A673 (cell line): ENCODE results near the gene MASP1. TPM values are rescaled to one million over a fixed set of nuclear protein-coding genes. Genes with fewer than 3 reads are reported as not detected.

Experiments used
- BruUV-seq: library from RNA; stranded (reverse); fragments of 400-500 nt; replicated peaks from 2 replicates; lab custom pipeline; 2021; lab: Mats Ljungman, UMichigan
- CTCF ChIA-PET: fragments of 300-600 bp; sonication (Branson Sonifier 250); formaldehyde crosslinking; loops from one replicate; lab custom pipeline; 2022; ENCODE audit warnings: antibody characterized with exemption; lab: Charles Lee
- POLR2A ChIA-PET: fragments of 300-600 bp; sonication (Branson Sonifier 250); formaldehyde crosslinking; loops from one replicate; lab custom pipeline; 2022; ENCODE audit warnings: antibody characterized with exemption; ENCODE audit not compliant: low non-redundant PET; lab: Charles Lee
- DNase-seq: peaks from one replicate; pipeline ENCODE4 v3.0.0-alpha.2; 2015; ENCODE audit warnings: low spot score
- H3K27ac ChIP-seq: fragments of 200-600 bp; sonication (generic); 2 replicates; pipeline ENCODE4 v1.5.1; 2016; ENCODE audit warnings: mixed run types, low read depth, mild to moderate bottlenecking, mixed read lengths, antibody characterized with exemption, low read length; ENCODE audit not compliant: poor library complexity, severe bottlenecking
- H3K27me3 ChIP-seq: fragments of 200-600 bp; sonication (generic); replicated peaks from 2 replicates; pipeline ENCODE4 v1.6.1; 2017; ENCODE audit warnings: mixed run types, low read depth, mild to moderate bottlenecking, mixed read lengths, antibody characterized with exemption, low read length; ENCODE audit not compliant: insufficient read depth, poor library complexity
- H3K36me3 ChIP-seq: fragments of 200-600 bp; sonication (generic); 2 replicates; pipeline ENCODE4 v1.6.1; 2016; ENCODE audit warnings: mixed run types, mild to moderate bottlenecking, mixed read lengths, antibody characterized with exemption, low read length; ENCODE audit not compliant: insufficient read depth, poor library complexity, severe bottlenecking
- H3K4me1 ChIP-seq: fragments of 200-600 bp; sonication (generic); 2 replicates; pipeline ENCODE4 v1.6.1; 2017; ENCODE audit warnings: mixed run types, mild to moderate bottlenecking, mixed read lengths, antibody characterized with exemption, low read length; ENCODE audit not compliant: insufficient read depth, poor library complexity, severe bottlenecking
- H3K4me3 ChIP-seq: fragments of 200-600 bp; sonication (generic); 2 replicates; pipeline ENCODE4 v1.5.1; 2016; ENCODE audit warnings: low read depth, mixed run types, mild to moderate bottlenecking, mixed read lengths, low read length; ENCODE audit not compliant: poor library complexity, severe bottlenecking
- H3K9me3 ChIP-seq: fragments of 200-600 bp; sonication (generic); 2 replicates; pipeline ENCODE4 v1.6.1; 2016; ENCODE audit warnings: mixed run types, low read depth, mild to moderate bottlenecking, mixed read lengths, antibody characterized with exemption, low read length; ENCODE audit not compliant: poor library complexity, severe bottlenecking
- EZH2 ChIP-seq: fragments of 200-600 bp; sonication (generic); IDR thresholded peaks from 2 replicates; pipeline ENCODE4 v1.6.1; 2017; ENCODE audit warnings: borderline replicate concordance, low read depth, mild to moderate bottlenecking, mixed read lengths, antibody characterized with exemption, low read length; ENCODE audit not compliant: poor library complexity, severe bottlenecking
- intact Hi-C: fragments of 100-400 bp; cut with micrococcal nuclease; formaldehyde crosslinking; loops from one replicate; pipeline ENCODE4 v1.10.0; 2022; ENCODE audit not compliant: unreplicated experiment
- total RNA-seq: library from RNA; stranded (reverse); gene quantifications from 2 replicates; pipeline ENCODE4 v1.2.3, GENCODE V29; 2021
- TF ChIP-seq, protein P1 (sequence below): fragments of 300-800, 200-600 bp; sonication (generic); conservative IDR thresholded peaks from 2 replicates; pipeline ENCODE4 v1.5.1; 2017; ENCODE audit warnings: low read depth, mild to moderate bottlenecking, antibody characterized with exemption, low read length, moderate library complexity, mixed read lengths

The MASP1 gene
- total RNA-seq, 1 experiment from 2014 or later, result not detected

DNA sequence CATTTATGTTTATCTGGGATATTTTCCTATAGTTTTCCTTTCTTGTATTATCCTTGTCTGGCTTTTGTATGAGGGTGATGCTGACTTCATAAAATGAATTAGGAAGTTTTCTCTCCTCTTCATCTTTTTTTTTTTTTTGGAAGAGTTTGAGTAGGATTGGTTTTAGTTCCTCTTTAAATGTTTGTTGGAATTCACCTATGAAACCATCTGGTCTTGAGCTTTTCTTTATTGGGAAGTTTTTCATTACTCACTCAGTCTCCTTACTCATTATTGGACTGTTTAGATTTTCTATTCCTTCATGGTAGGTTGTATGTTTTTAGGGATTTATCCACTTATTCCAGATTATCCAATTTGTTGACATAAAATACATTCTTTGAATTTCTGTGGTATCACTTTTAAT lies 18.7 kb upstream of the MASP1 start:
- CTCF ChIA-PET, result interaction anchor here (0.6 to 0.9 kb wide), 2 partner anchors 8 to 369 kb away, joined by 5 to 7 read pairs; no protein-coding TSS in a partner anchor
- H3K4me3 ChIP-seq, result no peak overlapping the region
- POLR2A ChIA-PET, result no interaction called here
- no peaks in the 10 kb centered on the region for H3K4me1 ChIP-seq
- DNase-seq, result no peak
- BruUV-seq, result no TSS peak
- TF ChIP-seq EZH2, result no peak
- TF ChIP-seq, protein P1, sequence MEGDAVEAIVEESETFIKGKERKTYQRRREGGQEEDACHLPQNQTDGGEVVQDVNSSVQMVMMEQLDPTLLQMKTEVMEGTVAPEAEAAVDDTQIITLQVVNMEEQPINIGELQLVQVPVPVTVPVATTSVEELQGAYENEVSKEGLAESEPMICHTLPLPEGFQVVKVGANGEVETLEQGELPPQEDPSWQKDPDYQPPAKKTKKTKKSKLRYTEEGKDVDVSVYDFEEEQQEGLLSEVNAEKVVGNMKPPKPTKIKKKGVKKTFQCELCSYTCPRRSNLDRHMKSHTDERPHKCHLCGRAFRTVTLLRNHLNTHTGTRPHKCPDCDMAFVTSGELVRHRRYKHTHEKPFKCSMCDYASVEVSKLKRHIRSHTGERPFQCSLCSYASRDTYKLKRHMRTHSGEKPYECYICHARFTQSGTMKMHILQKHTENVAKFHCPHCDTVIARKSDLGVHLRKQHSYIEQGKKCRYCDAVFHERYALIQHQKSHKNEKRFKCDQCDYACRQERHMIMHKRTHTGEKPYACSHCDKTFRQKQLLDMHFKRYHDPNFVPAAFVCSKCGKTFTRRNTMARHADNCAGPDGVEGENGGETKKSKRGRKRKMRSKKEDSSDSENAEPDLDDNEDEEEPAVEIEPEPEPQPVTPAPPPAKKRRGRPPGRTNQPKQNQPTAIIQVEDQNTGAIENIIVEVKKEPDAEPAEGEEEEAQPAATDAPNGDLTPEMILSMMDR, result no peak
- no peaks in the 10 kb centered on the region for H3K9me3 ChIP-seq
- no peaks in the 10 kb centered on the region for H3K36me3 ChIP-seq
- intact Hi-C loops, result no loop called here
- H3K27me3 ChIP-seq, result peaks cover 7% of the 10 kb centered on the region
- H3K27ac ChIP-seq, result no peak overlapping the region

DNA sequence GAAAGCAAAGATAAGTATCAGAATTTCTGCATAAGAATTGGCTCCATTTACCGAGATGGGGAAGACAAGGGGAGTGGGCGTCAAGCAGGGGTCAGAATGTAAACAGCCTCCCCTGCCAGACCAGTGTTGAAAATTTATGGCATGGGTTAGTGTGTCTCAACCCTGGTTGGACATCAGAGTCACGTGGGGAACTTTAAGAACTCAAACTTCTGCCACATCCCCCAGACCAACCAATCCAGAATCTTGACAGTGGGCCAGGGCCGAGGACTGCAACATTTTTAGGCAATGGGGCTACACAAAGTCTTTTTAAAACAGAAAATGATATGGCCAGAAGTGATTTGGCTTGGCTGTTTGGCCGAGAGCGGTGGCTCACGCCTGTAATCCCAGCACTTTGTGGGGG lies 14.3 kb upstream of the MASP1 start:
- Histone ChIP-seq H3K4me1 (no peaks in the 10 kb centered on the region), H3K27ac (no peak overlapping the region), H3K4me3 (no peak overlapping the region), H3K36me3 (no peaks in the 10 kb centered on the region), H3K27me3 (no peaks in the 10 kb centered on the region), H3K9me3 (no peaks in the 10 kb centered on the region)
- POLR2A ChIA-PET, result no interaction called here
- intact Hi-C loops, result no loop called here
- no peak for DNase-seq
- no TSS peak for BruUV-seq
- CTCF ChIA-PET, result no interaction called here
- TF ChIP-seq, protein P1, result no peak
- no peak for TF ChIP-seq EZH2

GRCh38 chr3:187299611-187300010 lies 8.1 kb upstream of the MASP1 start:
- Histone ChIP-seq H3K36me3 (no peaks in the 10 kb centered on the region), H3K9me3 (no peaks in the 10 kb centered on the region), H3K4me1 (no peaks in the 10 kb centered on the region), H3K4me3 (no peak overlapping the region), H3K27ac (no peak overlapping the region), H3K27me3 (no peaks in the 10 kb centered on the region)
- CTCF ChIA-PET, result no interaction called here
- DNase-seq, result no peak
- POLR2A ChIA-PET, result no interaction called here
- intact Hi-C loops, result loop anchor here (5.0 kb wide), 1 partner anchor 77 kb away; no protein-coding TSS in a partner anchor
- TF ChIP-seq EZH2, result no peak
- TF ChIP-seq, protein P1, result no peak
- no TSS peak for BruUV-seq
